GM18505 (cell line): Measurements from ENCODE around the gene MYDGF.

Experiments
- ATAC-seq: cut with Tn5 transposase; IDR thresholded peaks from one replicate; pipeline ENCODE4 v1.9.1; 2021; ENCODE audit not compliant: unreplicated experiment
- POLR2A ChIP-seq: IDR thresholded peaks from 4 replicates; pipeline ENCODE4 v1.6.1; 2011; ENCODE audit warnings: borderline replicate concordance; ENCODE audit not compliant: insufficient read depth, insufficient read length; ENCODE audit errors: extremely low read depth

Gene MYDGF

GRCh38 chr19:4635754-4636116, 34.4 kb downstream of the MYDGF start:
- TF ChIP-seq POLR2A: no peak
- no peak for ATAC-seq

- TF ChIP-seq POLR2A: no peak
- no peak for ATAC-seq
Measured at GRCh38 chr19:4633140-4633967, 36.8 kb downstream of the MYDGF start.

DNA sequence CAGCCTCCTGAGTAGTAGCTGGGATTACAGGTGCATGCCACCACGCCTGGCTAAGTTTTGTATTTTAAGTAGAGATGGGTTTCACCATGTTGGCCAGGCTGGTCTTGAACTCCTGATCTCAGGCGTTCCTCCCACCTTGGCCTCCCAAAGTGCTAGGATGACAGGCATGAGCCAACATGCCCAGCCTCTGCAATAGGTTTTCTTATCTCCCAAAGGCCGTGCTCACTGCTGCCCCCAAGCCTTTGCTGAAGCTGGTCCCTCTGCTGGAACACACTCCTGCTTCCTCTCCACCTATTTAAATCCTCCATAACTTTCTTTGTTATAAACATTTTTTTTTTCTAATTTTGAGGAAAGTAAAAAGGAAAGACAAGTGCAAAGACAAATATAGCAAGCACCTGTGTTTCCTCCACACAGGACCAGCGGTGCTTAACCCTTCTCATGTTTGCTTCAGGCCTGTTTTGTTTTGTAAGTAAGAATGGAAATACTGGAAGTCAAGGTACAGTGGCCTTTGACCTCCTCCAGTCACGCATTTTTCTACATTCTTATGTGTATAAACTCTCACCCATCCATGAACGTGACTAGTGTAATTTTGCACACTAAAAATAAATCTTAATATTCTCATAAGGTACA, 45.3 kb downstream of the MYDGF start:
- no peak for ATAC-seq
- TF ChIP-seq POLR2A: no peak

- no peak for ATAC-seq
Measured at GRCh38 chr19:4624301-4624700, 45.8 kb downstream of the MYDGF start.

DNA sequence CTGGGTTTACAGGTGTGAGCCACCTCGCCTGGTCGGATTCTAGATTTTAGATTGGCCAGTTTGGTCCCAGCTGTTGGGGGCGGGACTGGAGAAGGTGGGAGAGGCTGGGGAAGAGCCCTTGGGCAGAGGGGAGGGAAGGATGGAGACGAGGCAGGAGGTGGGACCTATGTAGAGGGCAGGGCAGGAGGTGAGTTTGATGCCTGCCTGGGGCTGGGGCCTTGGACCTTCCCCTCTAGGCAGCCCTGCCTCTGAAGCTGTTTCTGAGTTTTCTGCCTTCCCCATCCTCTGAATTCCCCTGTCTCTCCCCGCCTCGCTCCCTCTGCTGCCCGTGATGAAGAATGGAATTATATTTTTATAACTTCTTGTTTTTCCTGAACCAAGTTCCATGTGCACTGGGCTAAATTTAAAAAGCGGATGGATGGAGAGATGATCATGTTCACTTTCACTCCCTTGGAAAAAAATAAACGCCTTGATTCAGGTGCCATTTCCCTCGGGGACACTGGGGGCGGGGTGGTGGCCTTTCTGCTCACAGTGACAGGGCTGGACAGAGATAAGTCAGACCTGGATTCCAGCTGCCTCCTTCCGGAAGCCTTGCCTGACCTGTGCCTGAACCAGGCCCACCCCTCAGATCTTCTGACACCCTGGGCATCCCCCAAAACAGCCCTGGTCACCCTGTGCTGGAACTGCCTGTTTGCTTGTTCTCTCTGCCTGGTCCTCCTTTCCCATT, 47.3 kb downstream of the MYDGF start:
- ATAC-seq: no peak
- TF ChIP-seq POLR2A: no peak

More at GRCh38 chr19:4624301-4624700, 45.8 kb downstream of the MYDGF start:
- TF ChIP-seq POLR2A: no peak

DNA sequence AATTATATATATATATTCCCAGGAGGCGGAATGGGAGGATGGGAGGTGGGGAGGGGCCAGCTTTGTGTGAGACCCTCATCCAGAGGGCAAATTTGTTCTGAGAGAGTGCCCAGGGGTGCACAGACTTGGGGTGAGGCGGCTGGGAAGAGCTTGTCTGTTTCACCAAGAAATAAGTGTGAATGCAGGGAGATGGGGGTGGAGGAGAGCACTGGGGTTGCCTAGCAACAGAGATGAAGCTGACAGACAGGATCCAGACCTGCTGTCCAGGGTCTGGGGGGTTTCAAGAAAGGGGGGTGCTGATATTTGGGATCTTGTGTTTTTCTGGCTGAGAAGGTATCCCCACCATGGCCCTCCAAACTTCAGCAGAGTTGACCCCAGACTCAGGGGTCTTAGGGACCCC, 49.5 kb downstream of the MYDGF start:
- no peak for ATAC-seq
- no peak for TF ChIP-seq POLR2A

- TF ChIP-seq POLR2A: no peak
- no peak for ATAC-seq
Measured at GRCh38 chr19:4619668-4620294, 50.4 kb downstream of the MYDGF start.

DNA sequence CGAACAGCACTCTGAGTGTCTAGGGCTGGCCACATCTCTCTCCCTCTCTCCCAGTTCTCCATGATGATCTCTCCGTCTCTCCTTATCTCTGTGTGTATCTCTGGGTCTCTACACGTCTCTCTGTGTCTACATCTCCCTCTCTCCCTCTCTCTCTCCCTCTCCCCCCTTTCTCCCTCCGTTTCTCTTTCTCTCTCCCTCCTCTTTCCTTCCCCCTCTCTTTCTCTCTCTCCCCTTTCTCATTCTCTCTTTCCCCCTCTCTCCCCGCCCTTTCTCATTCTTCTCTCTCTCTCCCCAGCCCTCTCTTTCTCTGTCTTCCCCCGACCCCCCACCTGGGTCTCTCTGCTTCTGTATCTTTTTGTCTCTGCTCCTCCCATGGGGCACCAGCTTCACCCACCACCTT, 52.1 kb downstream of the MYDGF start:
- ATAC-seq: no peak
- TF ChIP-seq POLR2A: no peak

- ATAC-seq: no peak
- no peak for TF ChIP-seq POLR2A
Measured at GRCh38 chr19:4613254-4613751, 56.8 kb downstream of the MYDGF start.

- no peak for ATAC-seq
- no peak for TF ChIP-seq POLR2A
Measured at GRCh38 chr19:4609878-4610511, 60.1 kb downstream of the MYDGF start.
